Immature natural killer cell (primary cell): Measurements from ENCODE around the gene SYT7. TPM values are rescaled to one million over a fixed set of nuclear protein-coding genes. Genes with fewer than 3 reads are reported as not detected.

Experiments used
- DNase-seq, 3 donors: peaks; one replicate each; pipeline ENCODE4 v3.0.0; 2022; ENCODE audit warnings: mixed read lengths in 1 of 3
- H3K27ac Mint-ChIP-seq, 6 donors: one replicate each; pipeline ENCODE4 v1.8.0; 2020; ENCODE audit warnings: mixed read lengths in 6 of 6, mild to moderate bottlenecking in 5 of 6, inconsistent platforms in 4 of 6, moderate library complexity in 3 of 6
- H3K27me3 Mint-ChIP-seq, 3 donors: one replicate each; pipeline ENCODE4 v1.8.0; 2020 to 2021; ENCODE audit warnings: low read depth in 3 of 3, mild to moderate bottlenecking in 3 of 3, mixed read lengths in 3 of 3, moderate library complexity in 3 of 3, inconsistent platforms in 1 of 3
- H3K36me3 Mint-ChIP-seq, 3 donors: one replicate each; pipeline ENCODE4 v1.8.0; 2020; ENCODE audit warnings: mixed read lengths in 3 of 3, inconsistent platforms in 2 of 3, mild to moderate bottlenecking in 2 of 3
- H3K4me1 Mint-ChIP-seq, 2 donors: one replicate each; pipeline ENCODE4 v1.8.0; 2020; ENCODE audit warnings: inconsistent platforms in 2 of 2, mild to moderate bottlenecking in 2 of 2, mixed read lengths in 2 of 2, moderate library complexity in 1 of 2
- H3K4me3 Mint-ChIP-seq, 5 donors: one replicate each; pipeline ENCODE4 v1.8.0; 2020; ENCODE audit warnings: mild to moderate bottlenecking in 5 of 5, mixed read lengths in 5 of 5, inconsistent platforms in 3 of 5, moderate library complexity in 3 of 5
- H3K9me3 Mint-ChIP-seq, 6 donors: one replicate each; pipeline ENCODE4 v1.8.0; 2020; ENCODE audit warnings: mild to moderate bottlenecking in 6 of 6, mixed read lengths in 6 of 6, inconsistent platforms in 4 of 6, moderate library complexity in 3 of 6
- polyA plus RNA-seq, 3 donors: library from polyadenylated mRNA; unstranded; fragments of 300-500 nt; fragmentation: Illumina TruSeq; gene quantifications; one replicate each; pipeline ENCODE4 v1.2.3, GENCODE V29; 2021

The SYT7 gene
- polyA plus RNA-seq, 3 donors from 2014 or later: not detected

DNA sequence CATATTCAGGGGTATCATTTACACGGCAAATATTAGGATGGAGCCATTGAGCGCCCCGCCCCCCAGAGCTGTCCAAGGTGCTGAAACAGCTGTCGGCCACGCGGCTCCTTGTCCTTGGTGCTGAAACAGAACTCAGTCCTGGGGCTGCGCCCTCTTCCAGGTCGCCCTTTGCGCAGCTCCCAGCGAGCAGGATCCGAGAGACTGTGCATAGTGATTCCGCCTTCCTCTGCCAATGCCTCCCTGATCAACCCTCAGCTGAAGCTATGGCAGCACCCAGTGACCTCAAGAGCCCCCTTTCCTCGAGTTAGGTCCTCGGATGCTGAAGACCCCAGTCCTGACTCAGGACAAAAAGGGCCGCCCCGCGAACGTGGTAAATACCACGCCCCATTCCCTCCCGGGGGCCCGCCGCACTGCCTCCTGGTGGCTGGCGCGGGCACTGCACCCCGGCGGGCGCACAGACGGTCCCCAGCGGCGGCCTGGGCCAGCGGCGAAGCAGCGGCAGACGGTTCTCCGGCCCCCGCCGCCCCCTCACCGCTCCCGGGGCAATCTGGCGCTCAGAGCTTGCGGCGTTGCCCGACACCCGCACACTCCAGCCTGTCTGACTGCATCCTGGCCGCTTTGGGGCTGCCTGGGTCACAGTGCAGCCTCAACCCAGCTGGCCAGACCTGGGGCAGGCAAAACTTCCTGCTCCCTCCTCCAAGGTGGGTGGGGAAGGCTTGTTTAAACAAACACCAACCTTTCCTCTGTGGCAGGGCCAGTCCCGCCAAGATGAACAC lies 13.4 kb downstream of the SYT7 start:
- Mint-ChIP-seq H3K27me3 (peaks cover 9 to 15% (median 12%) of the 10 kb centered on the region in 3 donors), H3K9me3 (no peaks in the 10 kb centered on the region), H3K4me1 (peaks cover 0 to 5% of the 10 kb centered on the region in 2 donors), H3K36me3 (peaks cover 0 to 2% (median 0%) of the 10 kb centered on the region in 3 donors), H3K4me3 (no peak overlapping the region), H3K27ac (no peak overlapping the region)
- DNase-seq: peak; percentile 60 to 63 (median 60)

GRCh38 chr11:61564936-61565696 lies 15.8 kb downstream of the SYT7 start:
- no peak overlapping the region for H3K27ac Mint-ChIP-seq
- no peak overlapping the region for H3K4me3 Mint-ChIP-seq
- H3K4me1 Mint-ChIP-seq: peaks cover 0 to 5% of the 10 kb centered on the region in 2 donors
- peaks cover 8 to 19% (median 15%) of the 10 kb centered on the region in 3 donors for H3K27me3 Mint-ChIP-seq
- H3K36me3 Mint-ChIP-seq: peaks cover 0 to 2% (median 0%) of the 10 kb centered on the region in 3 donors
- no peaks in the 10 kb centered on the region for H3K9me3 Mint-ChIP-seq
- DNase-seq: no peak

DNA sequence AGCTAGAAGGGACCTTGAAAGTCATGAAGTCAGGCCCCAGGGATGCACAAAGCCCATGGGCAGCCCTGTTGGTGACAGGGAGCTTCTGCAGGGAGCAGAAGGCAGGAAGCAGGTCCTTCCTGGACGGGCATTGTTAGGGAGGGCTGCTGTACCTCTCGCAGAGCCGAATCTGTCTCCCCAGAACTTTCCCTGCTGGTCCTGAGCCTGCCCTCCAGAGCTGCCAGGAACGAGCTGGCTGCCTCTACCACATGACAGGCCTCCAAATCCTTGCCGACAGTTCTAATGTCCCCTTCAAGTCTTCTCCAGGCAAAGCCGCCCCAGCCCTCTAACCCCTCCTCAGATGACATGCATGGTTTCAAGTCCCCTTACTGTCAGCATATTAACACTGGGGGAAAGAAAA lies 20.1 kb downstream of the SYT7 start:
- Mint-ChIP-seq H3K9me3 (no peaks in the 10 kb centered on the region), H3K27ac (no peak overlapping the region), H3K36me3 (no peaks in the 10 kb centered on the region), H3K27me3 (peaks cover 7 to 31% (median 14%) of the 10 kb centered on the region in 3 donors), H3K4me1 (no peaks in the 10 kb centered on the region), H3K4me3 (no peak overlapping the region)
- DNase-seq: no peak

GRCh38 chr11:61556621-61557020 lies 24.3 kb downstream of the SYT7 start:
- no peaks in the 10 kb centered on the region for H3K9me3 Mint-ChIP-seq
- no peaks in the 10 kb centered on the region for H3K36me3 Mint-ChIP-seq
- DNase-seq: no peak
- no peak overlapping the region for H3K4me3 Mint-ChIP-seq
- no peaks in the 10 kb centered on the region for H3K4me1 Mint-ChIP-seq
- H3K27me3 Mint-ChIP-seq: peaks cover 14 to 36% (median 18%) of the 10 kb centered on the region in 3 donors
- H3K27ac Mint-ChIP-seq: no peak overlapping the region

DNA sequence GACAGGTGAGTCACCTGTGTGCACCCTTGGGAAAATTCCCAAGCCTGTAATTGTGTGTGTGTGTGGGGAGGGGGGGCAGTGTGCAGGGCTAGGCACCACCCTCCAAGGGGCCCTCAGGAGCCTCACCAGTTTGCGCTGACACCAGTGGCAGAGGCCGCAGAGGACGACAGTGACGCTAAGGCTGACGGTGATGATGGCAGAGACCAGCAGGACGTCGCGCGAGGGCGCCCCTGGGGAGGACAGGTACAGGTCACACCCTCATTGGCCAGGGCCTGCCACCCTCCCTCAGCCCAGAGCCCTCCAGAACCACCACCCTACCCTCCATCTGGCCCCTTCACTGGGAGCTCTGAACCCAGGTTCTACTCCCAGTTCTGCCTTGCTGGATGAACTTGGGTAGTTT lies 24.9 kb downstream of the SYT7 start:
- Mint-ChIP-seq H3K27me3 (peaks cover 14 to 37% (median 18%) of the 10 kb centered on the region in 3 donors), H3K4me1 (no peaks in the 10 kb centered on the region), H3K27ac (no peak overlapping the region), H3K9me3 (no peaks in the 10 kb centered on the region), H3K36me3 (no peaks in the 10 kb centered on the region), H3K4me3 (peak overlapping the region in 1 of 5 donors; percentile 12)
- no peak for DNase-seq

GRCh38 chr11:61555051-61555969 lies 25.6 kb downstream of the SYT7 start:
- H3K4me3 Mint-ChIP-seq: no peak overlapping the region
- no peak overlapping the region for H3K27ac Mint-ChIP-seq
- DNase-seq: no peak
- no peaks in the 10 kb centered on the region for H3K36me3 Mint-ChIP-seq
- H3K4me1 Mint-ChIP-seq: no peaks in the 10 kb centered on the region
- peaks cover 14 to 35% (median 18%) of the 10 kb centered on the region in 3 donors for H3K27me3 Mint-ChIP-seq
- H3K9me3 Mint-ChIP-seq: no peaks in the 10 kb centered on the region

- Mint-ChIP-seq H3K36me3 (no peaks in the 10 kb centered on the region), H3K27ac (no peak overlapping the region), H3K4me3 (no peak overlapping the region), H3K9me3 (no peaks in the 10 kb centered on the region), H3K27me3 (peaks cover 14 to 32% (median 18%) of the 10 kb centered on the region in 3 donors), H3K4me1 (no peaks in the 10 kb centered on the region)
- DNase-seq: no peak
These were observed 26.5 kb downstream of the SYT7 start for GRCh38 chr11:61554172-61554988.

DNA sequence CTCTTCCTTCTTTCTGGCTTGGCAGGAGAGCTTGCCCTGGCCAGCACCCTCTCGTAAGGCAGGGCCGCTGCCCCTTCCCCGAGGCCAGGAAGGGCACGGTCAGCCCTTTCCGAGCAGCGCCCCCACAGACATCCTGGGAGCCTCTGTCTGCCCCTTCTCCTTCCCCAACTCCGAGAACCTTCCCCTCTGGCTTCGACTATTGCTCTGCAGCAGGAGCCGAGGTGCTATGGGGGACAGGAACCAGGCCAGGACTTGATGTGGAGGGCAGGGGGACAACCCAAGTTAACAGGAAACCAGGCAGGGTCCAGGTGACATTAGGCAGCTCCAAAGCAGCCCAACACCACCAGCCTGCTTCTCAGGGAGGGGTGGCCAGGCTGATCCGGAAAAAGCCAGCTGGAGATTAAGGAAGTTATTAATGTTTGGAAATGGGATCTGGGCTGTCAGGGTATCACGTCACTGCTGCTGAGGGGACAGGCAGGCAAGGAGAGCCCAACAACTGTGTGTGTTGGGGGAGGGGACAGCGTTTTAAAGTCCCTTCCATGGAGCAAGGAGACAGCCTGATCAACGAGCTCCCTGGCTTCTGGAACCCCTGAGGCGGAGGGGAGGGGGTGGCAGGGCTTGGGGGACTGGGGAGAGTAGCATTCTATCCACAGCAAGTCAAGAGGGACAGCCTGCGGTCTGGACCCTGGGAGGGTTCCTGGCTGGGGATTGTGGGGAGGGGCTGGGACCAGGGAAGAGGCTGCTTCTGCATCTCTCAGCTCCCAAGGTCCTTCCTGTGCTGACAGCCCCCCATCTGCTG lies 27.3 kb downstream of the SYT7 start:
- no peak for DNase-seq
- no peak overlapping the region for H3K27ac Mint-ChIP-seq
- no peaks in the 10 kb centered on the region for H3K4me1 Mint-ChIP-seq
- H3K27me3 Mint-ChIP-seq: peaks cover 14 to 32% (median 16%) of the 10 kb centered on the region in 3 donors
- no peaks in the 10 kb centered on the region for H3K9me3 Mint-ChIP-seq
- no peak overlapping the region for H3K4me3 Mint-ChIP-seq
- H3K36me3 Mint-ChIP-seq: no peaks in the 10 kb centered on the region

GRCh38 chr11:61552108-61552635 lies 28.7 kb downstream of the SYT7 start:
- Mint-ChIP-seq H3K27ac (no peak overlapping the region), H3K36me3 (no peaks in the 10 kb centered on the region), H3K4me1 (no peaks in the 10 kb centered on the region), H3K27me3 (peaks cover 15 to 20% (median 16%) of the 10 kb centered on the region in 3 donors), H3K4me3 (no peak overlapping the region), H3K9me3 (no peaks in the 10 kb centered on the region)
- no peak for DNase-seq

- DNase-seq: no peak
- Mint-ChIP-seq H3K27ac (no peak overlapping the region), H3K27me3 (peaks cover 15 to 18% (median 16%) of the 10 kb centered on the region in 3 donors), H3K4me3 (no peak overlapping the region), H3K36me3 (no peaks in the 10 kb centered on the region), H3K4me1 (no peaks in the 10 kb centered on the region), H3K9me3 (no peaks in the 10 kb centered on the region)
These were observed 29.2 kb downstream of the SYT7 start for GRCh38 chr11:61551634-61552033.

DNA sequence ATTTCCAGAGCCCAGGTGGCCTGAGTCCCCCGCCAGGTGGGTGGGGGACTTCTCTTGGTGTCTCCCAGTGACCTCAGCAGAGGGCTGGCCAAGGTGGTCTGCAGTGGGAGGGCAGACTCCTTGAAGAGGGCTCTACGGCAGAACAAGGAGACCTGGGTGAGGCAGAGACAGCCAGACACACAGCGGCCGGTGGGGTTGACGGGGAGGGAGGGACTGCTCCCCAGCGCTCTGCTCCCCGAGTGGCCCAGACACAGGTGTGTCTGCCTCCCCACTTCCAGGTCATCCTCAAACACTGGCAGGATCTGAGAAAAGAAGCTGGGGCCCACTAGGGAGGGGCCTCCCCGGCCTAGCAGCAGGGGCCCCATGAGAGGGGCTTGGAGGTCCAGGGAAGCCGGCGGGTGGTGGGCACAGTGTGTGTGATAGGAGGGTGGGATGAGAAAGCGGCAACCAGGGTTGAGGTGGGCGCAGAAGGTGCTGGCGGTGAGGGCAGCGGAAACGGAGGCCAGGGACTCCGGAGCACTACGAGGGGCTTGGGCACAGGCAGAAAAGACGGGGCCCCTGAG lies 30.1 kb downstream of the SYT7 start:
- Mint-ChIP-seq H3K27ac (no peak overlapping the region), H3K4me3 (no peak overlapping the region), H3K27me3 (peaks cover 13 to 14% (median 14%) of the 10 kb centered on the region in 3 donors)

More for the DNA sequence above, 30.1 kb downstream of the SYT7 start:
- Mint-ChIP-seq H3K9me3 (no peaks in the 10 kb centered on the region), H3K4me1 (no peaks in the 10 kb centered on the region), H3K36me3 (no peaks in the 10 kb centered on the region)
- DNase-seq: no peak
